ENCODE results near the gene CELF2.

Gene CELF2

DNA sequence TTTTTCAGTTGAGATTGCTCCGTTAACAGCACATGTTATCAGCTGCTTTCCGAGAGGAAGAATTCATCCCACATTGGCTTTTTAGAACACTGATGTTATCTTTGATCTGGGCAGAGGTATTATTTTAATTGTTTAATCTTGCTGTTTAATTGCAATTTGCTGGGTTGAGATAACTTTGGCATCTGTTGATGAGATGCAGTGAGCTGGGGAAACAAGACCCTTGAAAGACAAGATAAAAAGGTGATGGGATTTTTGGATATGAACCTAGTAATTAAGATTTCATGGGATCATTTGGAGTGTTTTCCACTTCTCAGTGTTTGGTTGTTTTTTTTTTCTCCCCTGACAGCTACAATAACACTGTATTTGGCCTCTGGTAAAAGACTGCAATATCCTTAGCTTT lies 4.5 kb downstream of the CELF2 start:
- DNase-seq (ENCODE audit: low read depth in 1 of 2, low spot score in 1 of 2): no peak

DNA sequence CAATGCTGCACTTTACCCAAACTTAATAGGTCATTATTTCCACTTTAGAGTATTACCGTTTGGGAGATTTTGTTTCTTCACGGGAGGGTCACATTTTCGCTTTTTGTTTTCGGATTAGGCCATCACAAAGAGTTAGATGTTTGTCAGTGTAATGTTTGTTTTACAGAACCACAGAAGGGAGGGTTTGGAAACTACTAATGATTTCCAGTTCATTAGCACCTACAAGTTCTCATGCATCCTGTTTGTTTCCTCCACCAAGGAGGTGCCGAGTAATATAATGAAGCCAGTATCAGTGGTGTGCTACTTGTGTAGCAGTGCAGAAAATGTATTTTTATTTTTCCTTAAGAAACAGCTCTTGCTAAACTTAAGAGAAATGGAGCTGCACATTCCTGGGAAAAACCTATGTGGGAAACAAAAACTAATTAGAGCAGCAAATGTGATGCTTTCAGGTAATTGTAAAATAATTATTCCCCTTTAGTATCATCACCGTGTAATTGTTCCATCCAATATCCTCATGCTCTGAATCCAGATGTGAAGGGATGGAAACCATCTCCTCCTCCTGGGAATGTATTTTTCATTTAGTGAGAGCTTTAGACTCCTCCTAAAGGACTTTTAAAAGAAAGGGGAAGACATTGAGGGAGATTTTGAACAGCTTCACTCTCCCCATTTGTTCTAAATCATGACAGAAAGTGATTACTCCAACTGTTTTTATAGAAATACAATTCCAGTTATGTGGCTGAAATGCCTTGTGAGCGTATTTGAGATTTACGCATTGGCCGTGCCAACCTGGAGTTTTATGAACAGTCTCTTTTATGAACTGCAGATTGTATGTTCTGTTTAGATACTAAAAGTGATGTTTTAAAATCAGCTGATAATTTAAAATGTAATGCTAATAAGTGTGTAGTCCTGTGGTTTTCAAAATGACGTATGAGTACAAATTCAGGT lies 5.6 kb downstream of the CELF2 start:
- DNase-seq (ENCODE audit: low read depth in 1 of 2, low spot score in 1 of 2): no peak

DNA sequence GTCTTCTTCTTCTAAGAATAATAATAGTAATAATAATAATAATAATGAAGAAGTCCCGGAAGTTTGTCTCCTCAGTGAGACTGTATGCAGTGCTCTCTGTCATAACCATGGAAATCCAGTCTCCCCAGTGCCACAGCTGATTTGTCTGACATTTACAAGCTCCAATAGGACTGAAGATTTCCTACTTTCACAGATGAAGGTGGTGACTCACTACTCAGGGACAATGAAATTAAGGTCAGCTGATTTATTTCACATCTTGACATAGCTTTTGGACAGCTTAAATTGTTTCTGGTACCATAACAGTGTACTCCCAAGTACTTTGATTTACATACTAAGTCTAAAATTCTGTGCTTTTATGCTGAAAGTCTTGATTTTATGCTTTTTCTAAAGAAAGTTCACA lies 6.9 kb downstream of the CELF2 start:
- no peak for DNase-seq (ENCODE audit: low read depth in 1 of 2, low spot score in 1 of 2)

DNA sequence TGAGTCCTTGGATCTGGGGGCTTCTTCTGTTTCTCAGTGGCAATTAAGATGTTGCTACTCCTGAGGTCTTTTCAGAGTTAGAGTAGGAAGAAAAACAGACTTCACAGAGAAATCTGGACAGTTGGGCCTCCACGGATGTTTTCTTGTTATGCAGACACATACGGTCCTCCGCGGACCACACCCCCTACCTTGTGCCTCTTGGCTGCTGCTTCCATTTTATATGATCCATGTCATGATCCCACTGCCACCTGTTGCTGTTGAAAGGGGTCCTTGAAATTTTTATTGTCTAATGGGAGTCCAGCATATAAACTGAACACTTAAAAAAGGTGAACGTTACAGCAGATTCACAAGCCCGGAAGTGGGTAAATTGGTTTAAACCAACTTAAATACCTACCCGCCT lies 8.3 kb downstream of the CELF2 start:
- no peak for DNase-seq (ENCODE audit: low read depth in 1 of 2, low spot score in 1 of 2)

DNA sequence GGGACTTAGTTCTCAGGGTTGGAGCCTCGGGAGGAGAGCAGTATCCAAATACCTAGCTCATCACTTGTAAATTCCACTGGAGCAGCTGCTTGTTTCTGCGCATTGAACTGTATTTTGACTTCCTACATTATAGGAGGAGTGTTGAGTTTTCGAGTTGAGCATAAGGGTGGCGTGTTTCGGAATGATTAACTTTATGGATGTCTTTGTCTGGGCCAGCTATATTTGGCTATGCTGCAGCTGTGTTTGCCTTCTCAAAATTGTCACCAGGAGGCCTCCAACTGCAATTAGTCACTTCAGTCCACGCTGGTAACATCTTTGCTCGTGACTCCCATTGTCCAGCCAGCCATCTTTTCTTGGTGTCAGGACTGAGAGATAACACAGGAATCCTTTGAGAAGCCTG lies 9.1 kb downstream of the CELF2 start:
- no peak for DNase-seq (ENCODE audit: low read depth in 1 of 2, low spot score in 1 of 2)

DNA sequence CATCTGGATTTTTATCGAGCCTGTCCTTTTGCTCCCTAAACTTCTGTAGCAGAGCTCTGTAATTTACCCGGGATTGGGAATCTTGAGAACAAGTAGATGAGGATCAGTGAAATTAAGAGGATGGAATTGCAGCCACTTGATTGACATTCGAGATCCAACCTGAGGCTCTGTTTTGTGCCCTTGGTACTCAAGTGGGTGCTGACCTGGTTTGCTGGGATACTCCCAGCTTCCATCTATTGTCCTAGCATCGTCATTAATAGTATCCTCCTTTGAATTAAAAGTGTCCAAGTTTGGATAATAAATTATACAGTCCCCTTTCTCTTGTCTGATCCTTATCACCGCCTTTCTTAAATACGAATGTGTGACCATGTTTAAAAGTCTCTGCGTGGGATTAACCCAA lies 17.1 kb downstream of the CELF2 start:
- no peak for DNase-seq (ENCODE audit: low read depth in 1 of 2, low spot score in 1 of 2)

DNA sequence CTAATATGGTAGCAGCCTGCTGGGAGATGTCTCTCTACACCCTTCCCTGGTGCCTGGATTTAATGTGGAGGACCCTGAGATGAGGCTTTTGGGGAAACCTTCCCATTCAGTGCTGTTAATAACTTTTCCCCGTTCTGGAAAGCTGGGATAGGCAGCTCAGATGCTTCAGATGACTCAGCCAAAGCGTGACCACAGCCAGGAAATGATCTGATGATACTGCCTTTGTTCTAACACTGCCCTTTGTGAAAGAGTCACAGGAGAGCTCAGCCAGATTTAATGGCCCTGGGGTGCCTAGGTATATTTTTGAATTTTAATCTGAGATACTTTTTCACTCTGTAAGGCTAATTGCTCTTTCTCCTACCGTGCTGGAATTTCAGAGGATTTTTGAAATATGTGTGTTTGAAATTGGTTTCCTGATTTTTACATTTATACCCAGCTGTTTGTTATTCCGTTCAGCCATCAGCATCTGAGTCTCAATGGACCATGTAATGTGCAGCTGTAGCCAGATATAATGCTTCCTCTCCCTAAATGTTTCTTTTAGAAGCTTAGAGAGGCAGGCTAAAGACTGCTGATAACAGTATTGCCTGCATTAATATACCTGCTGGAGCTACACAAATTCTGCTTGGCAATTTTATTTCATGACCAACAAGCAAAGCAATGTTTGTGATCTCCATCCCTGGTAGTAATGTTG lies 17.8 kb downstream of the CELF2 start:
- DNase-seq (ENCODE audit: low read depth in 1 of 2, low spot score in 1 of 2): no peak

DNA sequence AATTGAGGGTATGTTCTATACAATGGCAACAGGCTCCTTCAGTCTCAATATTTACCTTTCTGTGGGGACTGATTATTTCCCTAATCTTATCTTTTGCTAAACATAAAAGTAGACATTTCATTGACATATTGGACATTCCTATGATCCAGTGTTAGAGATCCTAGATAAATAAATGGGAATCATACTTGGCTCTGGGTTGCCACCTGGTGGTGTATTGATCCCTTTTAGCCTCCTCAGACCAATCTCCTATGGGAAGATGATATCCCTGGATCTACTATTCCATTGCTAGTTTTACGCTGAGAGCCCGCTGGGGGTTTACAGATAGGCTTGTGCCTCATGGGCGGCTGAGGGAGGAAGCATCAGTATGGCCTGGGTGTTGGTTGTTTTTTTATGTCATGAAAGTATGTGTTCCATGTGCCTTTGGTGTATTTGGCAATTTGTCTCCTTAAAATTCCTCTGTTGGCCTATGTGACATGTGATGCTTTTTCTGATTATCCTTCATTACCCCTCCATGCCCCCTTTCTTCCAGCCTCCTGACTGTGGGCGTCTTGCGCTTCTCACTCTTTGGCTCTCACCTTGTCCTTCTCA lies 18.8 kb downstream of the CELF2 start:
- DNase-seq (ENCODE audit: low read depth in 1 of 2, low spot score in 1 of 2): no peak

DNA sequence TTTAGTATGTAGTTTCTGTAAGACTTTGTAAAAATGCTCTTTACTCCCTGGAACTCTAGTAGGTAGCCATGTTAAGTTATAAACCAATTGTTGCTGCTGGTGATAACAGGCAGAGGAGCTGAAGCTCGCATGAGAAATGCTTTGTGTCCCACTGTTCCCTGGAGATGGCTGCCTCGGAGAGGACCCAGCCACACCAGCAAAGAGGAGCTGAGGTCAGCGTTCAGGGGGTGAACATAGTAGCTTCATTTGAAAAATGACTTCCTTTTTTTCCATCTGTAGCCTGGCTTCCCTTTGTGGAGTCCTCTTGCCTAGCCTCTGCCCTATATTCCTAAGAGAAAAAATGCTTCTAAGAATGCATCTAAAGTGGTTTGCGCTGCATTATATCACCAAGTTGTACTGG lies 20.3 kb downstream of the CELF2 start:
- DNase-seq (ENCODE audit: low read depth in 1 of 2, low spot score in 1 of 2): no peak

DNA sequence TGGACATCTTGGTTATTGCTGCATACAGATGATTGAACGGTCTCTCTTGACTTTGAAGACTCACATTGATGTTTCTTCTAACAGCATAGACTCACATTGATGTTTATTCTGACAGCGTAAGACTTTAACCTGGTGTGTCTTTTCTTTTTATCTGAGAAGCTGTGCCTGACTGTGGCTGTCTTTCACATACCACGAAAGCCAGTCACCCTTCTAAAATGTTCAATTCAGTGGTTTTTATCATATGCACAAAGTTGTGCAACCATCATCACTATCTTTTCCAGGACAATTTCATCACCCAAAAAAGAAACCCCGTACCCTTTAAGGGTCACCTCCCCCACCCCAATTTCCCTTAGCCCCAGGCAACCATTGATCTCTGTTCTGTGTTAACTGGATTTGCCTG lies 24.7 kb downstream of the CELF2 start:
- DNase-seq (ENCODE audit: low read depth in 1 of 2, low spot score in 1 of 2): no peak

DNA sequence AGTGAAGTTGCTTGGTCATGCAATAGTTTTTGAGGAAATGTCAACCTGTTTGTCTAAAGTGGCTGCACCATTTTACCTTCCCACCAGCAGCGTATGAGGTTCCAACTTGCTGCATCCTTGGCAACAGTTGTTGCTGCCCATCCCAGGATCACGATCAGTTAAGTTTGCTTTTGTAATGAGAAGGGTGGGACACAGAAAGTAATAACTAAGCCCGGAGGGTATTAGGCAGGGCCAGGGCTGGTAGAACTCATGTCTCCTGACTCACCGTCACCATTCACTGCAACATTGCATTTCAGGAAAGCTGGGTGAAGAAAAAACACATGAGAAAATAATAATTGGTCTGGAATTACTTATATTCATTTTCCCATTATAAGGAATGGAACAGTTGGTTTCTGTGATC lies 25.4 kb downstream of the CELF2 start:
- DNase-seq (ENCODE audit: low read depth in 1 of 2, low spot score in 1 of 2): no peak

DNA sequence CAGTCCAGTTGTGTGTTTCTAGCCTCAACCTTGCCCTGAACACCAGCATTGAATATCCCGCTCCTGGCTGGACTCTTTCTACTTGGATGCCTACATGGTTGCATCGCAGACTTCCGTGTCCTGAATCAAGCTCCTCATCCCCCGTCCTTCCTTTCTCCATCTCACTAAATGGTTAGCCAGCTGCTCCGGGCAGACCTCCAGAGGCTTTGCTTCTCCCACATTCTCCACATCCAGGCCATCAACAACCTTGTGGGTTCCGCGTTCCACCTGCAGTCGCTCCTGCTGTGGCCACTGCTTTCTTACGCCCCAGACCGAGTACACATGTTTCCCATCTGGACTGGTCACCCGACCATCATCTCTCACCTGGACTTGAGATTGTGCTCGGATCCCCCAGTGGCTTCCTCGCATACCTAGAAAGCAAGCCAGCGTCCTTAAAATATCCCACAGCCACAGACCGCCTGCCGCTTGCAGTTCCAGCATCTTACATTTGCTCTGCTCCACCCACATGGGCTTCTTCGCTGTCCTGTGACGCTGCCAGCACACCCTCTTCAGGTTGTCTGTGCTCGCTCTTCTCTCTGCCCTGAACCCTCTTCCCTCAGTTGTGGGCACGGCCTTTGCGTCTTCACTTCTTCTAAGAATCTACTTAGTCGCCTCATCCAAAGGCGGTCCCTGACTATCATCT lies 25.9 kb downstream of the CELF2 start:
- DNase-seq (ENCODE audit: low read depth in 1 of 2, low spot score in 1 of 2): no peak

DNA sequence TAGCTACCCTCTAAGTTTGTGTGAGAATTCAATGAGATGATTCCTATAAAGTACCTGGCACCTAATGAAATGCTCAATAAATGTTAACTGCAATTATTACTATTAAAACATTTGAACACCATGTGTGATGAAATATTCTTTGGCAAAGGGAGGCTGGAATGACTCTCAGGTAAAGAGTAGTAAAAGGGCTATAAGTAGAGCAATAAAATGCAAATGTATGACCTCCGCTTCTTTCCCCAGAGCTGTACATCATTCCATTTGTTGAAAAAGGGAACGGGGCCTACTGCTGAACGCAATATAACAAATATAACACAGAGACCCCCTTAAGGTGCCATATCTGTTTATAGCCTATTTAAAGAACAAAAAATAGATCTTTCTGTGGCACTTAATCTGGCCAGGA lies 27.8 kb downstream of the CELF2 start:
- DNase-seq (ENCODE audit: low read depth in 1 of 2, low spot score in 1 of 2): no peak

DNA sequence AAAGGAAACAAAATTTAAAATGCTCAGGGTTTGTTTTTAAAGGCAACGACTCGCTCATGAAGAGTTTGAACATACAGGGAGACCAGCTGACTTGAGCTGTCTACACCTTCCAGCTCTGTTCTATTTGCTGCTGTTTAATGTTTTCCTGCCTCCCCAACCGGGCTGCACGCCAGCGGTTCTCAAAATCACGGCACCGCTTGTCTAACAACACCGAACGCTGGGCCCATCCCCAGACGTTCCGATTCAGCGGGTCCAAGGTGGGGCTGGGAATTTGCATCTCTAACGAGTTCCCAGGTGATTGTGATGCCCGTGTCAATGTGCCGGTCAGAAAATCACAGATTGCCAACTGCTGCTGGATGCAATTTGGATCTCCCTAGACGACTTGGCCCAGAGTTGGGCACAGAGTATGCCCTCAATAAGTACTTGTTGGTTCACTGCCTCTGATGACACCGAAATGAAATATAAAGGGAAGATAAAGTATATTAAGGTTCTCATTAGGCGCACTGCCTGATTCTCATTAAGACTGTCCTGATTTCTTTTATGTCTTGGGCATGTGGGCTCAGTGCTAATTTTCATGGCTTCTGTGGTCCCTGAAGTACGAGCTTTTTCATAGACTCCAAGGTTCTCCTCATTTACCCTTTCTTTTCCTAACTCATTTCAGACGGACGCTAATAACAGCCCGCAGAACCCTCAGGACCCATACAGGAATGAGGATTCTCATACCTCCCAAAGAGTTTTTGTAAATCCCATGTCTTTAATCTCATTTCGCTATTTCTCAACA lies 28.5 kb downstream of the CELF2 start:
- no peak for DNase-seq (ENCODE audit: low read depth in 1 of 2, low spot score in 1 of 2)

DNA sequence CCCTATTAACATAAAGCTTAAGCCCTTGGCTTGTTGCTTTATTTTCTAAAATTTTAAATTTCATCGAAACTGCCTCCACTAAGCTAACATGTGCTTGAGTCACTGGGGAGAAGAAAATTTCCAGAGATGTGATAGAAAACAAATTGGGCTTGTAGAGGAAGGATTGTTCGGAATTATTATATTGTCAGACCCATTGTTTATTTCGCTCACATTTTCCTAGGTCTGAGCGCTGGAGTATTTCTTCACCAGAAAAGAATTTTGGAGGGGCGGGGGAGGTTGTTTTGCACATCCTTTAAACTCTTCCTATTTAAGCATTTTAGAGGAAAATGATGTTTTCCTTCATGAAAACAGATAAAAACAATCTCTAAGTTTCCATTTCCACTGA lies 29.1 kb downstream of the CELF2 start:
- no peak for DNase-seq (ENCODE audit: low read depth in 1 of 2, low spot score in 1 of 2)

DNA sequence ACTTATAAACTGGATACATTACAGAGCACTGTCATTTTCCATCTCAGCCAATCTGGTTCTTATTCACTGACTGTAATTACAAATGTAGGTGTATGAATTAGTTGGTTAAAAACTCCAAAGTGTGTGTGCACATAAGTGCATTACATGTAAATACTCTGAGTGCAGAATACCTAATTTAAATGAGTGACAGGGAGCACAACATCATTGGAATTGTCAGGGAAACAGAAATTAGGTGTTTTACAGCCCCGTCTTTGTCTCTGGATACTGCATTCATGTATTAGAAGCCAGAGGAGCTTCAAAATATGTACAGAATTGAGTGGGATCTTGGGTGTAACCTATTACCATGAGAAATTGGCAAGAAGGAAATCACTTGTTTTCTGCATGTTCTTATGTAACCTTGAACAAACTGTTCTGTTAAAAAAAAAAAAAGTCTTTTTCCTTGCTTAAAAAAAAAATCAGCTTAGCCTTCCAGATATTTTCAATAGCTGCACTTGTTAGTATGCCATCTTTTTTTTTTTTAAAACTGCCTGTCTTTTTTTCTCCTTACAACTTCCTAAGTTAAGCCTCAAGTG lies 31.1 kb downstream of the CELF2 start:
- DNase-seq (ENCODE audit: low read depth in 1 of 2, low spot score in 1 of 2): no peak

DNA sequence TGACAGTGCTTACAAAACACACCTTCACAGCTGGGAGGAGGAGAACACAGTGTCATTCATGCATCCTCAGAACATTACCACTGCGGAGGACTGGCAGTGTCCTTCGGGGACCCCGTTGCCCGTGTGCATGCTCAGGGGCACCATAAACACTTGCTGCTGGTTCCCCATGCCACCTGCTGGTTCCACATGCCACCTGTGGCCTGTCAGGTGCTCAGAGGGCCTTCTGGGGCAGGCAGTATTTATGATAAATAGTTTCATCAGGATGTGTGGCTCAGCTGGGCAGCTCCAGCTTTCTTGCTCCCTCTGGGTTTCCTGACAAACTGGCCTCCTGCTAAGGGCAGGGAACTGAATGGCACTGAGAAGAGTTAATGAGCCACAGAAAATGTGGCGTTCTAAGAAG lies 32.1 kb downstream of the CELF2 start:
- DNase-seq (ENCODE audit: low read depth in 1 of 2, low spot score in 1 of 2): no peak

DNA sequence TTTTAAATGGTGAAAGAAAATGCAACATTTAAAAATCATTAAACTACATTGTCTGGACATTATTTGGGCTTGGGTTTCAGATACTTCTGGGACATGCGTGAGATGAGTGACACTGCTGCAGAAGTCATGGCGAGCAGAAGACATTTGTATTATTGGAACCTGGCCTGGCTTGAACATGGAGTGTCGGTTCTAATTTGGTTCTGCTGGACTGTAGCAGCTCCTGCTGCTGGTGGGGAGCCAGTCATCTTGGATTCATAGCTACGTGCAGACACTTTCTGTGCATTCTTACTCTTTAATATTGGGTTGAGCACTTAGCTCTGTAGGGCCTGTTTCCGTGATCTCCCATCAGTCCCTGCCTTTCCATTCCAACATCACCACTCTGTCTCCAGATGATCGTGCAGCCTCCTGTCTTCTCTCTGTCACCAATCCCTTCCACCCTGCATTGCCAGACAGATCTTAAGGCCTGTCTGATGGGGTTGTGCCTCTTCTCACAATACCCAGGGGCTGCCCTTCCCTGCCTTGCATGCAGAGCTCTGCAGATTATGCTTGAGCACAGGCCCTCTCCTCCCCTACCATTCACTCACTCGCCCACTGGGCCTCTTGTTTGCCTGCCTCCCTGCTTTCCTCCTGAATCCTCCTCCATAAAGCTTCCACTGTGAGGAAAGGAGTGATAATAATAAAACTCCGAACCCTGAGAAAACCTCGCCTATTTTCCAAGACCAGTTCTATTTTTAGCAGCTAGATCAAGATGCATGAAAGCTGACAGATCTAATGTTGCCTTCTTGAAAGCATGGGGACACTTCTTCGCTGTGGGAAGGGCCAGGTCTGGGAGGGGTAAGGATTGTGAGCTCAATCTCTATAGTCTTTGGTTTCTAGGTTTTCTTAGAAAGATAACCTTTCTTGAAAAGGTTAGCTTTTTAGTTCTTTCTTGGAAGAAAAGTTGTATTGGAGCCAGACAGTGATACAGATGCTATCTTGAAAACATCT lies 32.9 kb downstream of the CELF2 start:
- no peak for DNase-seq (ENCODE audit: low read depth in 1 of 2, low spot score in 1 of 2)

DNA sequence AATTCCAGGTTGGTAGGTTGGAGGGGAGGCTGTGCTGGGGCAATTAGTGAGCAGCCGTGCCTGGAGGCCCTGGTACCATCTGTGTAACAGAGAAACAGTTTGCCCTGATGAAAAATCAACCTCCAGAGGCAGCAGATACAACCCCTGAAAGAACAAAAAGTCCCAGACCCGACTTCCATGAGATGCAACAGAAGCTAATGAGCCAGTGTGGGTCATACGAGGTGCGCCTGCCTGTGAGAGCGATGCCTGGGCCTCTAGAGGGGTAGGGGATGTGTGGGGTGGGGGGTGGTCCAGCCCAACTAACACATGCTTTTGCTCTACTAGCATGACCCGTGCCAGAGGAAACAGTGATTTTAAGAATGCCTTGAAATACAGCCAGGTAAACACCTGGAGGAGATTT lies 39.3 kb downstream of the CELF2 start:
- no peak for DNase-seq (ENCODE audit: low read depth in 1 of 2, low spot score in 1 of 2)
